Measurements from ENCODE around the gene PPFIBP2.

DNA sequence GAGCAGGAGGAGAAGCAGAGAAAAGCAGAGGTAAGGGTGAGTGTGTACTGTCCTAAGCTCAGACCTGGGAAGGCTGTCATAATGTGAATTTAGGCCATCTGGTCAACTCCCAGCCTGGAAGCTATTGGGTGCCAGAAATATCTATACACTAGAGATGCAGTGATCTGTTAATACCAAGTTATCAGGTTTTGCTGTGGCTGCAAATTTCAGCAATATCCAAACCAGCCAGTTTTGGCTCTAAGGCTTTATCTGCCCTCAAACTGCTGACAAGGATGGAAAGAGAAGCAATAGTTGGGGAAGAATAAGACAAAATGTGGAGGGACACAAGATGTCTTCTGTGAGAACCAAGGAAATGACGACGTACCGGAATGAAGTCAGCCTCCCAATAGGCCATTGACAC lies 96.6 kb downstream of the PPFIBP2 start:
- TF ChIP-seq, protein P1, sequence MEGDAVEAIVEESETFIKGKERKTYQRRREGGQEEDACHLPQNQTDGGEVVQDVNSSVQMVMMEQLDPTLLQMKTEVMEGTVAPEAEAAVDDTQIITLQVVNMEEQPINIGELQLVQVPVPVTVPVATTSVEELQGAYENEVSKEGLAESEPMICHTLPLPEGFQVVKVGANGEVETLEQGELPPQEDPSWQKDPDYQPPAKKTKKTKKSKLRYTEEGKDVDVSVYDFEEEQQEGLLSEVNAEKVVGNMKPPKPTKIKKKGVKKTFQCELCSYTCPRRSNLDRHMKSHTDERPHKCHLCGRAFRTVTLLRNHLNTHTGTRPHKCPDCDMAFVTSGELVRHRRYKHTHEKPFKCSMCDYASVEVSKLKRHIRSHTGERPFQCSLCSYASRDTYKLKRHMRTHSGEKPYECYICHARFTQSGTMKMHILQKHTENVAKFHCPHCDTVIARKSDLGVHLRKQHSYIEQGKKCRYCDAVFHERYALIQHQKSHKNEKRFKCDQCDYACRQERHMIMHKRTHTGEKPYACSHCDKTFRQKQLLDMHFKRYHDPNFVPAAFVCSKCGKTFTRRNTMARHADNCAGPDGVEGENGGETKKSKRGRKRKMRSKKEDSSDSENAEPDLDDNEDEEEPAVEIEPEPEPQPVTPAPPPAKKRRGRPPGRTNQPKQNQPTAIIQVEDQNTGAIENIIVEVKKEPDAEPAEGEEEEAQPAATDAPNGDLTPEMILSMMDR (IDR thresholded peaks at IDR 0.05; ENCODE audit: insufficient read depth, low read depth, low read length) = no peak
- TF ChIP-seq EZH2 (IDR thresholded peaks at IDR 0.05; ENCODE audit: insufficient read depth, low read length) = no peak
